GM06990 (cell line): Measurements from ENCODE around the gene INS.
"Not testable (repeated sequence)": the region's sequence is repeated elsewhere in the genome, so short reads cannot be mapped to it uniquely, and the experiment has no call there.

Experiments
- DNase-seq: peaks from one replicate; pipeline ENCODE4 v3.0.0-alpha.2; 2011; ENCODE audit not compliant: insufficient read length; ENCODE audit errors: extremely low read depth
- H3K27me3 ChIP-seq: replicated peaks from 2 replicates; pipeline ENCODE4 v1.6.0; 2011; ENCODE audit warnings: low read length; ENCODE audit not compliant: control insufficient read depth, insufficient read depth
- H3K36me3 ChIP-seq: 2 replicates; pipeline ENCODE4 v1.5.1; 2011; ENCODE audit warnings: low read length; ENCODE audit not compliant: control insufficient read depth, insufficient read depth
- H3K4me3 ChIP-seq: replicated peaks from 2 replicates; pipeline ENCODE4 v1.5.1; 2011; ENCODE audit warnings: low read depth, mild to moderate bottlenecking, control low read depth, low read length
- CTCF ChIP-seq: IDR thresholded peaks from 2 replicates; pipeline ENCODE4 v1.5.1; 2011; ENCODE audit warnings: low read length, control low read depth, mild to moderate bottlenecking, inconsistent platforms; ENCODE audit not compliant: insufficient read depth, poor library complexity, severe bottlenecking

Gene INS

GRCh38 chr11:2195756-2196088 is 34.7 kb upstream of the INS start:
- no peak for TF ChIP-seq CTCF
- Histone ChIP-seq H3K36me3 (no peaks in the 10 kb centered on the region), H3K27me3 (no peaks in the 10 kb centered on the region; the same call in 1 of the 2 replicates), H3K4me3 (no peak overlapping the region)
- DNase-seq, result no peak

- Histone ChIP-seq H3K4me3 (no peak overlapping the region), H3K27me3 (no peaks in the 10 kb centered on the region; the same call in 1 of the 2 replicates), H3K36me3 (no peaks in the 10 kb centered on the region)
- peak; percentile 96 for TF ChIP-seq CTCF
- DNase-seq, result no peak
These were observed 34.1 kb upstream of the INS start for GRCh38 chr11:2194877-2195755.

GRCh38 chr11:2193888-2194595 is 33.0 kb upstream of the INS start:
- H3K27me3 ChIP-seq, H3K4me3 ChIP-seq, DNase-seq, H3K36me3 ChIP-seq: not testable (repeated sequence)

GRCh38 chr11:2193099-2193887 is 32.3 kb upstream of the INS start:
- no peak overlapping the region for H3K4me3 ChIP-seq
- DNase-seq, result no peak
- H3K36me3 ChIP-seq, result no peaks in the 10 kb centered on the region
- no peaks in the 10 kb centered on the region; the same call in 1 of the 2 replicates for H3K27me3 ChIP-seq
- no peak for TF ChIP-seq CTCF

- no peaks in the 10 kb centered on the region; the same call in 1 of the 2 replicates for H3K27me3 ChIP-seq
- no peak for TF ChIP-seq CTCF
- no peak for DNase-seq
- no peaks in the 10 kb centered on the region for H3K36me3 ChIP-seq
- no peak overlapping the region for H3K4me3 ChIP-seq
These were observed 31.4 kb upstream of the INS start for GRCh38 chr11:2192435-2192834.
